NCI-H526 treated with DMSO at 0.1 percent for 48 hours (cell line): ENCODE measurements around the gene ZDHHC7.
"Not testable (repeated sequence)": the region's sequence is repeated elsewhere in the genome, so short reads cannot be mapped to it uniquely, and the experiment has no call there.

Experiments used
- DNase-seq: peaks from one replicate; lab custom pipeline; 2025; lab: John Stamatoyannopoulos, UW

ZDHHC7 gene, protein sequence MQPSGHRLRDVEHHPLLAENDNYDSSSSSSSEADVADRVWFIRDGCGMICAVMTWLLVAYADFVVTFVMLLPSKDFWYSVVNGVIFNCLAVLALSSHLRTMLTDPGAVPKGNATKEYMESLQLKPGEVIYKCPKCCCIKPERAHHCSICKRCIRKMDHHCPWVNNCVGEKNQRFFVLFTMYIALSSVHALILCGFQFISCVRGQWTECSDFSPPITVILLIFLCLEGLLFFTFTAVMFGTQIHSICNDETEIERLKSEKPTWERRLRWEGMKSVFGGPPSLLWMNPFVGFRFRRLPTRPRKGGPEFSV

DNA sequence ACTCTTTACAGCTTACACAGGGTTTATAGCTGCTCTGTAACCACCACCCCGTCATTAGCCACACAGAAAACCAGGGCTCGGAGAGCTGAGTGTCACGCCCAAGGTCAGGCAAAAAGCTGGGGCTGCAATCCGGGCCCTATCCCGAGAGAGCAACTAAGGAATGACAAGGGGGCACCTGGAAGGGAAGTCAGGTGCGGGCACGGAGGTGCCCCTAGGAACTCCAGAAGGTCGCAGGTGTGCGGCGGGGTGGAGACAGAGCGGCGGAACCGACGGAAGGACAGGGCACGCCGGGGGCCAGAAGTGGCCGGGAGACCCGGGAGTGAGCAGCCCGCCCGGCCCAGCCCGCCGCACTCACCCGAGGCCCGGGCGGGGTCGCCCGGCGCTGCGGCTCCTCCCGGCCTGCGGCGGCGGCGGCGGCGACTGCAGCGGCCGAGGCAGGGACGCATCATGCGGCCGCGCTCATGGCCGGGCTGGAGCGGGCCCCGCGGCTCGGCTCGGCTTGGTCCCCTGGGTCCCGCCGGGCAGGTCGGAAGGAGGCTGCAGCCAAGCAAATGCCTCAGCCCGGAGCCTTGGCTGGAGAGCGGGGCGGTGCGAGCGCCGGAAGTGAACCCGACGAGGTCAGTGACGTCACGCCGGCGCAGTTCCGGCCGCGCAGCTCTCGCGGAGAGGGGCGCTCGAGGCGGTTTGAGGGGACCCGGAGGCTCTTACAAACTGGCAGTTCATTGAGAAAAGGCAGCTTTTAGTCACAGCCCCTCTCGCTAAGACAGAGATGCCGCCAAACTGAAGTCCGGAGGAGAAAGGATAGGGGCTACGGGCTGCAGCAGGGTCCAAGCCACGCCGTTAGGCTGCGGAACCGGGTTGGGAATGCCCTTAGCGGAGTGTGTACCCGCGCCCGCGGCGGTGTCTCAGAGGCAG is at the start of gene ZDHHC7:
Gene ZDHHC7 (minus strand): TSS at position 605 of the 915 bp plus-strand sequence. CDS start 20,917 bp downstream, outside the sequence.
- peak; percentile 35 for DNase-seq

DNA sequence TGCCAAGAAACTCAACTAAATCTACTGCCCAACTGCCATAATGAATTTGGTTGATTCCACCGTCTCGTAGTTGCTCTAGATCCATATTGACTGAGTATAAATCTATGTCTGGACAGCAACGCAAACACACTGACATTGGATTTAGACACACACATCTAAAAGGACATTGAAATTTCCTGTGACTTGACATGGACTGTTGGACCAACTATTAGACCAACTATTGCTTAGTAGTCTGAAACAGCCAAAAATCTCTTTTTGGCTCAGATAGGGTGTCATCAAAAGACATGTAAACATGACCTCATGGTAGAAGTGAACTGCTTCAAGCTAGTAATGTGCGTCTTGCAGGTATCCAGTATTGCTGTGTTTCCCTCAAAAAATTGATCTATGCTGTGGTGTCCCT is 47.6 kb upstream of the ZDHHC7 start:
- DNase-seq, result no peak

DNA sequence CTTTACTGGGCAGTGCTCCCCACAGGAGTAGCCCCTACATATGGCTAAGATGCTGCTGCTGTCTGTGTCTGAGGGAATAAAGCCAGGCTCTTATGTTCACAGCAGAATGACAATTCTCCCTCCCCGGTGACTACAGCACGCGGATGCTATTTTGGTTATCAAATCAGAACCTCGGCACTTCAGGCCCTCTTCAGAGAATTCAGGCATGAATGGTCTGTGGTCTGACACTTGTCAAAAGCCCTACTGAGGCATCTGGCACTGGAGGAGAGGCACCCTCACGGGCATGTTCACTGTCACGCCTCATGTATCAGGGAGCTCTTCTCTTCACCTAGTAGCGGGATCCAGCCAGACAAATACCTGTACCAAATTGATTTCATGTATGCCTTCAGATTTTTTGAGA is 46.6 kb upstream of the ZDHHC7 start:
- peak; percentile 57 for DNase-seq

- DNase-seq, result no peak
Measured at GRCh38 chr16:85057212-85057889, 46.0 kb upstream of the ZDHHC7 start.

- DNase-seq, result no peak
Measured at GRCh38 chr16:85056211-85056748, 44.9 kb upstream of the ZDHHC7 start.

DNA sequence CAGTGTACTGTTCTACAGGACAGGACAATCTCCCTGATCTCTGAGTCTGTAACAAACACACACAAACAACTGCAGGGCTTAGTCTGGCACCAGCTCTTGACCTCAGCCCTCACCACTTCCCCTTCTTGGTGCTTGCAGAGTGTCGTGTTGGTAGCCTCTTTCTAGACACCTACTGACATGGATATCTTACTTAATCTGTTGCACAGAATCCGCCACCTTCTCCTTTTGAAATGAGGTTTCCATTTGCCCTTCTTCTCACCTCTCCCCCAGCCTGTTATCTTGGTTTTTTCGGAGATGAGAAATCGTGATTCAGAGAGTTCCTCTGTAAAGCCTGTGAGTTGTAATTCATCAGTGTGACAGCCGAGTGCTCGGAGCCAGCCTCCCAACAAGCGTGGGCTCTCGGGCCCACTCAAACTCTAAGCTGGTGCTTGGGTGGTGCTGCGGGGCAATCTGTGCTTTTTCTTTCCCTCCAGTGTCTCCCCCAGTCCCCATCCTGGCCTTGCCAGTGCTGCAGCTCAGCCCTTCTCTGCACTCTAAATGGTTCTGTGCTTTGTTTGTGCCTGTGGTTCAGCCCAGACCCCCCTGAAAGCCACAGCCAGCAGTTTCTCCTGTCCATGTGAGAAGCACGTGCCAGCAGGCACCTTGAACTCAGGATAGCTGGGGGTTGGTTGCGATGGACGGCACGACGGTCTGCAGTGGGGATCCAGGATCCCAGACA is 44.3 kb upstream of the ZDHHC7 start:
- no peak for DNase-seq

DNA sequence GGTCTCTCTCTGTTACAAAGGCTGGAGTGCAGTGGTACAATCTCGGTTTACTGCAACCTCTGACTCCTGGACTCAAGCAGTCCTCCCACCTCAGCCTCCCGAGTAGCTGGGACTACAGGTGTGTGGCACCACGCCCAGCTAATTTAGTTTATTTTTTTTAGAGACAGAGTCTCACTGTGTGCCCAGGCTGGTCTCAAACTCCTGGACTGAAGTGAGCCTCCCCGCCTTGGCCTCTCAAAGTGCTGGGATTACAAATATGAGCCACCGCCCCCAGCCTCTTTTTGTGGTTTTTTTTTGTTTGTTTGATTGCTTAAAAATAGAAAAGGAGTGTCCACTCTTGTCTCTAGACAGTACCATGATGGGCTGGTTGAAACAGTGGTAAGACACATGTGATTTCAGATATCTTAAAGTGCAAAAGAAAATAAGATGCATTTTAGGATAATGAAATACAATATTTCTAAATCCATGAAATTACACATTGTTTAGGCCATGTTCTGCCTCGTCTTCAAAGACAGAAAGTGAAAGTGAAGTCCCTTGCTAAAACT is 43.7 kb upstream of the ZDHHC7 start:
- no peak for DNase-seq

DNA sequence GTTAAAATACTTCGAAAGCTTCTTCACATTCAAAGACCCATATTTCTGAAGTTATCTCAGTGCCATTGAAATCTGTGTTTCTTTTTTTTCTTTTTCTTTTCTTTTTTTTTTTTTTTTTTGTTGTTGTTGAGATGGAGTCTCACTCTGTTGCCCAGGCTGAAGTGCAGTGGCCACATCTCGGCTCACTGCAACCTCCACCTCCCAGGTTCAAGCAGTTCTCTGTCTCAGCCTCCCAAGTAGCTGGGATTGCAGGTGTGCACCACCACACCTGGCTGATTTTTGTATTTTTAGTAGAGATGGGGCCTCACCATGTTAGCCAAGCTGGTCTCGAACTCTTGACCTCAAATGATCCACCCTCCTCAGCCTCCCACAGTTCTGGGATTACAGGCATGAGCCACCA is 43.0 kb upstream of the ZDHHC7 start:
- not testable (repeated sequence) for DNase-seq

DNA sequence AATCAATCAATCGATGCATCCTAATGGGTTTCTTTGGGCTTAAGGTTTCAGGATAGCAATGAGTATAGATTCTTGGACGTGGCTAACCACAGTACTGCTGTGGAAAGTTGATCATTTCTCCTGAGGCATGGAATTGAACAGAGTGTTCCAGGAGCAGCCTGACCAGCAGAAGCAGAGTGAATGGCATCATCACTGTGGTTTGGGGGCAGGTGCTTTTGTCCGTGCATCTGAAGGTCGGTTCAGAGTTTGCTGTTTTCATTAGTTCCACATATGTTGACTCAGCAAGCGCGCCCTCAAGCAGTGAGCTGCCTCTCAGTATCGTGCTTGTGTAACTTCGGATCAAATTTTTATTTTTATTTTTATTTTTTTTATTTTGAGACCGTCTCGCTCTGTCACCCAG is 41.2 kb upstream of the ZDHHC7 start:
- no peak for DNase-seq

DNA sequence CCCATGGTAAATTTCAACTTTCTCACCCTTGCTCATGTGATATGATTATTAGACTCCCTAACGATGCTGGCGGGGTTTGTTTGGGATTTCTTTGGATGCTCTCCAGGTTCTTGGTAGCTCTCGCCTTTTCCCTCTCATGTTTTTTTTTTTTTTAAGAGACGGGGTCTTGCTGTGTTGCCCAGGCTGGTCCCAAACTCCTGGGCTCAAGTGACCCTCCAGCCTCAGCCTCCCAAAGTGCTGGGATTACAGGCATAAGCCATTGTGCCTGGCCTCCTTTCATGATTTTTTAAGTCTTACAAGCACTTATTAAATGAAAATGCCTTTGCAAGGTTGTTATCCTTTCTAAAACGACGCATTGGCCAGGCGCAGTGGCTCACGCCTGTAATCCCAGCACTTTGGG is 40.3 kb upstream of the ZDHHC7 start:
- no peak for DNase-seq

- no peak for DNase-seq
Measured at GRCh38 chr16:85051067-85051581, 39.8 kb upstream of the ZDHHC7 start.

- DNase-seq, result no peak
Measured at GRCh38 chr16:85049706-85050305, 38.5 kb upstream of the ZDHHC7 start.

DNA sequence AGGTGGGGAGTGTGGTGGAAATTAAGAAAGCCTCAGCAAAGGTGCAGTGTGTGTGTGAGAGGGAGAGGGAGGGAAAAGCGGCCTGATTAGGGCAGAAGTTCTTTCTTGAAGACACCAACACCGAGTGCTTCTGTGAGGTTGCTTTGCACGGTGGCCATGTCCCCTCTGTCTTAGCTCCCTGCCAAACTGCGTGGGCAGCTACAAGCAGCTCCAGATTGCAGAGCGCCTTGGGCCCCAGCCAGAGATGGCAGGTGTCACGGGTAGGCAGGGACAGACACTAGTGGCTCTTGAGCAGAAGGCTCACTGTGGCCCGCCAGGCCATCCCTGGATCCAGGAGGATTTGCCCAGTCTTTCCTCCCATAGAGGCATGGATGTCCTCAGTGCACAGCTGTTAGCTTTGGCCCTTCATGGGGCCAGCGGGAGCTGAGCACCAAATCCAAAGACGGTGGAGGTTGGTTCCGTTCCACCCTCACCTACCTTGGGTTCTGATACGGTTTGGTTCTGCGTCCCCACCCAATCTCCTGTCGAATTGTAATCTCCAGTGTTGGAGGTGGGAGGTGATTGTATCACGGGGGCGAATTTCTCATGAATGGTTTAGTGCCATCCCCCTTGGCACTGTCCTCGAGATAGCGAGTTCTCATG is 37.7 kb upstream of the ZDHHC7 start:
- DNase-seq, result no peak

DNA sequence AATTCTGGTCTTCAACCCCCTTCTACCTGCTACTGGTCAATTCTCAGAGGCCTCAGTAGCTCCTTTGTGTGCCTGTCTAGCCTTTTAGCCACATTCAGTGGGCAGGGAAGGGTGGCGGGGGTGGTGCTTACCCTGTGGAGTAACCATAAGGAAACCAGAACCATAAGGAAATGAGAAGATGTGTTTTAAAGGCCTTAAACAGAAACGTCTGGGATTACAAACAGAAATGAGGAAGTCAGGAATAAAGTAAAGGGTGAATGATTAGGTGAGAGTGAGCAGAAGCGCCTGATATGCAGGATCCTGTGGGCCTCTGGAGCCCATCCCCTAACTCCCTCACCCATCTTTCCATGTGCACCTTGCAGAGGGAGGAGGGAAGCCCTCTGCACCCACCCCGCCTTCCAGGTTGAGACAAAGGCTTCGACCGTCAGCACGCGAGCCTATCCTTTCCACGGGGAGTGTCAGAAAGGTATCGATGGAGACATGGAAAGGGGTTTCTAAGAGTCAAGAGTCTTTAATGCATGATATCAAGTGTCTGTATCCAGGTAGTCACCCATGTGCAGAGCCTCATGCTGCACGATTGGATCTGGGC is 36.6 kb upstream of the ZDHHC7 start:
- DNase-seq, result no peak

DNA sequence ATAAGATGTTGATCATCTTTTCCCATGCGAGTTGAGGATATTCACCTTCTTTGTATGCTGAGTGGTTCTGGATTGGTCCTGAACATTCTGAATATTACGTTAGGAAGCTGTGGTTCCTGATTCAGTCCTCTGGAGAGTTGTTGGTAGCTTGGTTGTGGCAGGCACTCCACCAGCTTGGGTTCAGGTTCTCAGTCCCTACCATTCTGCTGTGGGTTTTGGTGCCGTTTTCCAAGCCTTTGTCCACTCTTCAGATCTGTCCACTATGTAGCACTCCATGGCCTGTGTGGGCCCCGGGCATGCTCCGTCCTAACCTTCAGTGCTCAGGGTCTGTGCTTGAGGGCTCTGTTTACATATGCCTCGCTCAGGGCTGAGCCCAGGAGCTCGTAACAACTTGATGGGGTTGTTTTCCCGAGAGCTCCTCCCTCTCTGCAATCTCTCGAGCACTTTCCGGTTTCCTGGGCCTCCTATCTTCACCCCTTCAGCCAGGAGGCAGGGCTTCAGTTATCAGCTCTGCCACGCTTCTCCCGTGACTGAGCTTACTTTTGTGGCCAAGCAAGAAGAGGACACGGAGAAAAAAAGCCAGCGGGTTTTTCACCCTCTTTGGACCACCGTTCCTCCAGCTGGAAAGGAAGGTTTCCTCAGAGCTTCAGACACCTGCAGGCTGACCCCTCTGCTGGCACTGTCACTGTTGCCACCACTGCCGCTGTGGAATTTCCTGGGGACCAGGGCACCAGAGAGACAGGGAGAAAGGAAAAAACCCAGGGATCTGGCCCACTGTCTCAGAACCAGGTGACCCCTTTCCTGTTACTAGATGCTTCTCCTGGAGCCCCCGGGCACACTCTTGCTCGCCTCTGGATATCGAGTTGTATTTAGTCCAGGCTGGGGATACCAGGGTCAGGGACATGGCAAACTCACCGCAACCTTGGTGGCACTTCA is 35.9 kb upstream of the ZDHHC7 start:
- DNase-seq, result no peak

GRCh38 chr16:85046472-85046916 is 35.2 kb upstream of the ZDHHC7 start:
- DNase-seq, result no peak

- DNase-seq, result no peak
Measured at GRCh38 chr16:85045641-85046471, 34.5 kb upstream of the ZDHHC7 start.

GRCh38 chr16:85045077-85045476 is 33.7 kb upstream of the ZDHHC7 start:
- DNase-seq, result no peak
